Prostate gland (tissue), 2 donors: Measurements from ENCODE around the gene B3GLCT.

Experiments
- POLR2AphosphoS5 ChIP-seq: sonication (generic); formaldehyde crosslinking; IDR thresholded peaks from one replicate; pipeline ENCODE4 v1.6.1; 2017; ENCODE audit warnings: antibody characterized with exemption
- TF ChIP-seq, protein P1 (sequence below), 4 experiments: fragments of 200-600 bp in 2 of 4; fragments of 450-650 bp in 2 of 4; sonication (generic) in 2 of 4; IDR thresholded peaks; 1 replicate in 3 of 4; 2 replicates in 1 of 4; pipeline ENCODE4 v1.5.1; 2016 to 2019; ENCODE audit warnings: antibody characterized with exemption in 4 of 4, mild to moderate bottlenecking in 2 of 4, moderate library complexity in 2 of 4

DNA sequence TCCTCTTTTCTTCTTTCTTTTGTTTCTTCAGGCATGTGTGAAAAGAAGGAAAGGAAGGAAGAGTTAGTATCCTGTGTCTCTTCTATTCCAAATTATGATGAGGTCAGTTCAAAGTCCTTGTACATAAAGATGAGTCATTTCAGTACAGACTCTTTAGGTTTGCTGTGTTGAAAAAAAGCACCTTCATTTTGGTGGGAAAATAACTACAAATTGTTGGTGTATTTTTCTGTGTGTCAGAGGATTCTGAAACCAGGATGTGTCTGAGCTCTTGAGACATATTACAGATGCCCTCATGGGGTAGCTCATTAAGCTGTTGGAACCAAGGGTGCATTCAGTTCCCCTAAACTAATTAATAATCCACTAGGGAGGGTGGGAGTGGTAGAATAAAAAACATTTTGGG lies 32.3 kb upstream of the B3GLCT start:
- TF ChIP-seq, protein P1, sequence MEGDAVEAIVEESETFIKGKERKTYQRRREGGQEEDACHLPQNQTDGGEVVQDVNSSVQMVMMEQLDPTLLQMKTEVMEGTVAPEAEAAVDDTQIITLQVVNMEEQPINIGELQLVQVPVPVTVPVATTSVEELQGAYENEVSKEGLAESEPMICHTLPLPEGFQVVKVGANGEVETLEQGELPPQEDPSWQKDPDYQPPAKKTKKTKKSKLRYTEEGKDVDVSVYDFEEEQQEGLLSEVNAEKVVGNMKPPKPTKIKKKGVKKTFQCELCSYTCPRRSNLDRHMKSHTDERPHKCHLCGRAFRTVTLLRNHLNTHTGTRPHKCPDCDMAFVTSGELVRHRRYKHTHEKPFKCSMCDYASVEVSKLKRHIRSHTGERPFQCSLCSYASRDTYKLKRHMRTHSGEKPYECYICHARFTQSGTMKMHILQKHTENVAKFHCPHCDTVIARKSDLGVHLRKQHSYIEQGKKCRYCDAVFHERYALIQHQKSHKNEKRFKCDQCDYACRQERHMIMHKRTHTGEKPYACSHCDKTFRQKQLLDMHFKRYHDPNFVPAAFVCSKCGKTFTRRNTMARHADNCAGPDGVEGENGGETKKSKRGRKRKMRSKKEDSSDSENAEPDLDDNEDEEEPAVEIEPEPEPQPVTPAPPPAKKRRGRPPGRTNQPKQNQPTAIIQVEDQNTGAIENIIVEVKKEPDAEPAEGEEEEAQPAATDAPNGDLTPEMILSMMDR (IDR thresholded peaks at IDR 0.05), result no peak
- TF ChIP-seq POLR2AphosphoS5, result no peak
